ENCODE measurements around the gene MEP1A.
"Not testable (repeated sequence)": the region's sequence is repeated elsewhere in the genome, so short reads cannot be mapped to it uniquely, and the experiment has no call there.

GRCh38 chr6:46842252-46842846, 49.2 kb downstream of the MEP1A start:
- TF ChIP-seq CTCF, POLR2AphosphoS5 (IDR thresholded peaks at IDR 0.05): not testable (repeated sequence)

Data from gastroesophageal sphincter (tissue), 3 donors.